Panc1 (cell line): ENCODE results near the gene FRMD4A. TPM values are rescaled to one million over a fixed set of nuclear protein-coding genes. Genes with fewer than 3 reads are reported as not detected.

ENCODE experiments used
- ATAC-seq: fragments of 200-7000 bp; cut with Tn5 transposase; 2 replicates; pipeline ENCODE4 v1.9.1; 2020; ENCODE audit warnings: mild to moderate bottlenecking, moderate library complexity
- BruUV-seq: library from RNA; stranded (reverse); fragments of 400-500 nt; replicated peaks from 2 replicates; lab custom pipeline; 2021; lab: Mats Ljungman, UMichigan
- CTCF ChIA-PET: fragments of 300-600 bp; sonication (Branson Sonifier 250); formaldehyde crosslinking; loops from one replicate; lab custom pipeline; 2022; ENCODE audit warnings: antibody characterized with exemption; lab: Charles Lee
- POLR2A ChIA-PET: fragments of 300-600 bp; sonication (Branson Sonifier 250); formaldehyde crosslinking; loops from one replicate; lab custom pipeline; 2022; ENCODE audit warnings: antibody characterized with exemption; lab: Charles Lee
- DNase-seq: peaks from one replicate; pipeline ENCODE4 v3.0.0-alpha.2; 2010; ENCODE audit warnings: low read depth, low spot score
- H3K27ac ChIP-seq: 2 replicates; pipeline ENCODE4 v1.5.1; 2011; ENCODE audit warnings: mild to moderate bottlenecking, low read length, inconsistent platforms
- H3K27me3 ChIP-seq: fragments of 200-500 bp; sonication (Bioruptor generic); 2 replicates; pipeline ENCODE4 v1.6.0; 2014; ENCODE audit warnings: low read length, inconsistent platforms; ENCODE audit not compliant: control insufficient read depth, insufficient read depth
- H3K36me3 ChIP-seq: fragments of 200-500 bp; sonication (Bioruptor generic); 2 replicates; pipeline ENCODE4 v1.5.1; 2014; ENCODE audit warnings: inconsistent platforms, mild to moderate bottlenecking, low read length, moderate library complexity; ENCODE audit not compliant: control insufficient read depth, insufficient read depth
- H3K4me1 ChIP-seq: 2 replicates; pipeline ENCODE4 v1.5.1; 2011; ENCODE audit warnings: inconsistent platforms, mild to moderate bottlenecking, low read length, moderate library complexity; ENCODE audit not compliant: control insufficient read depth, insufficient read depth
- H3K4me3 ChIP-seq, 2 experiments: 2 replicates each; pipeline ENCODE4 v1.5.1; 2011 to 2012; ENCODE audit warnings: low read depth in 2 of 2, low read length in 2 of 2, mild to moderate bottlenecking in 2 of 2, inconsistent platforms in 1 of 2, moderate library complexity in 1 of 2
- H3K9me3 ChIP-seq: fragments of 200-500 bp; sonication (Bioruptor generic); 2 replicates; pipeline ENCODE4 v1.5.1; 2014; ENCODE audit warnings: low read depth, mild to moderate bottlenecking, inconsistent platforms, low read length, moderate library complexity; ENCODE audit not compliant: control insufficient read depth, insufficient read depth
- POLR2AphosphoS5 ChIP-seq: IDR thresholded peaks from 2 replicates; pipeline ENCODE4 v1.6.1; 2012; ENCODE audit warnings: mild to moderate bottlenecking, low read depth, low read length, moderate library complexity
- SIN3A ChIP-seq: IDR thresholded peaks from 2 replicates; pipeline ENCODE4 v1.6.1; 2012; ENCODE audit warnings: low read depth, mild to moderate bottlenecking, low read length, moderate library complexity, borderline replicate concordance; ENCODE audit not compliant: insufficient read depth
- TCF7L2 ChIP-seq: IDR thresholded peaks from 2 replicates; pipeline ENCODE4 v1.6.1; 2011; ENCODE audit warnings: mild to moderate bottlenecking, low read depth, low read length, inconsistent platforms
- in situ Hi-C: cut with HindIII; loops from 2 replicates; pipeline ENCODE4 v1.10.0; 2016; ENCODE audit warnings: low sequenced_read_pairs, low pct_unique_long_range_greater_than_20kb
- intact Hi-C: fragments of 100-400 bp; cut with micrococcal nuclease; formaldehyde crosslinking; loops from one replicate; pipeline ENCODE4 v1.10.0; 2022; ENCODE audit not compliant: unreplicated experiment
- total RNA-seq: library from RNA; stranded (reverse); gene quantifications from one replicate; pipeline ENCODE4 v1.2.1, GENCODE V29; 2021; ENCODE audit not compliant: unreplicated experiment
- TF ChIP-seq, protein P1 (sequence below), 2 experiments: IDR thresholded peaks; 2 replicates each; pipeline ENCODE4 v1.6.1; 2011 to 2012; ENCODE audit warnings: low read depth in 2 of 2, control low read depth in 1 of 2, low read length in 1 of 2, mild to moderate bottlenecking in 1 of 2, moderate library complexity in 1 of 2; ENCODE audit not compliant: insufficient read depth in 1 of 2
- TF ChIP-seq, protein P2 (sequence below): fragments of 450-650 bp; IDR thresholded peaks from 2 replicates; pipeline ENCODE4 v1.5.1; 2017; ENCODE audit warnings: mild to moderate bottlenecking

Gene FRMD4A
- total RNA-seq, 1 experiment from 2014 or later = 7.1 TPM

DNA sequence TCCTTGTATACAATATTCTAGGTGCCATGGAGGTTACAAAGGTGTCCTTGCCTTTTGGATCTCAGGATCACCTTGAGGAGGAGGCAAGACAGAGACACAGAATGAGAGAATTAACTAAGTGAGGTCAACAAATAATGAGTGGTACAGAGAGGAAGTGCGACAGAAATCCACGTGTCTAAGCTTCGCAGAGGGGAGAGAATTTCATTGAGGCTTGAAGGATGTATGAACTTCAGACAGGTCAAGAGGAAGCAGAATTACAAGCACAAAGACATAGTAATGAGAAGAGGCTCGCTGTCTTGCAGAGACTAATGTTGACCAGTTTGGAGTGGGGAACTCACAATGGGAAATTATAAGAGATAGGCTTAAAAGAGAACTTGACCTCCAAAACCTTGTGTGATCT, 308.7 kb downstream of the FRMD4A start:
- ChIA-PET POLR2A (no interaction called here), CTCF (no interaction called here)

DNA sequence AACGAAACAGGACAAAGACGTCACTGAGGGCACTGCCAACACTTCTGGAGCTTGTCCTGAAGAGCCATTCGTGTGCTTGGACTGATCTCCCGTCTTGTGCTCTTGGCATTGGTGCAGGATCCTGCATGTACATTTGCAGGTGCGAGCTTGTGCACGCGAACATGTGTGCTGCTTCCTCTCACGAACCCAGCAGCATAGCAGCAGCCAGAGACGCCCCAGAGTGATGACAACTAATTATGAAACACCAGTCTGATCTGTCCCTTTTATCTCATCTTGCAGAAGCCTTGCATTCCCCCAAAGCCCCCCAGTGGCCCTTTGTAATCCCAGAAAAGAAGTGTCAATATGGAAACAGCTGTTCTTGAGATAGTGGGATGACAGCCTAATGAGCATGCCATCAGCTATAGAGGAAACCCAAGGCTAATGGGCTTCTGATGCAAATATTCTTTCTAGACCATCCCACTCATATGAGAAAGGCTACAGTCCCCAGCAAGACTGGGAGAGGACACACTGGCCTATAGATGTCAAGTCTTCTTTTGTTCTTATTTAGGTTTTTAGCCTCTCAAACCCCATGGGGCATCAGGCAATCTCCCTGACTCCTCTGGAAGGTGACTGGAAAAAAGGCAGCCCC, 310.6 kb downstream of the FRMD4A start:
- CTCF ChIA-PET = no interaction called here

More for the DNA sequence above, 308.7 kb downstream of the FRMD4A start:
- H3K9me3 ChIP-seq = no peaks in the 10 kb centered on the region
- intact Hi-C loops = no loop called here
- TF ChIP-seq POLR2AphosphoS5 = no peak
- TF ChIP-seq, protein P1, sequence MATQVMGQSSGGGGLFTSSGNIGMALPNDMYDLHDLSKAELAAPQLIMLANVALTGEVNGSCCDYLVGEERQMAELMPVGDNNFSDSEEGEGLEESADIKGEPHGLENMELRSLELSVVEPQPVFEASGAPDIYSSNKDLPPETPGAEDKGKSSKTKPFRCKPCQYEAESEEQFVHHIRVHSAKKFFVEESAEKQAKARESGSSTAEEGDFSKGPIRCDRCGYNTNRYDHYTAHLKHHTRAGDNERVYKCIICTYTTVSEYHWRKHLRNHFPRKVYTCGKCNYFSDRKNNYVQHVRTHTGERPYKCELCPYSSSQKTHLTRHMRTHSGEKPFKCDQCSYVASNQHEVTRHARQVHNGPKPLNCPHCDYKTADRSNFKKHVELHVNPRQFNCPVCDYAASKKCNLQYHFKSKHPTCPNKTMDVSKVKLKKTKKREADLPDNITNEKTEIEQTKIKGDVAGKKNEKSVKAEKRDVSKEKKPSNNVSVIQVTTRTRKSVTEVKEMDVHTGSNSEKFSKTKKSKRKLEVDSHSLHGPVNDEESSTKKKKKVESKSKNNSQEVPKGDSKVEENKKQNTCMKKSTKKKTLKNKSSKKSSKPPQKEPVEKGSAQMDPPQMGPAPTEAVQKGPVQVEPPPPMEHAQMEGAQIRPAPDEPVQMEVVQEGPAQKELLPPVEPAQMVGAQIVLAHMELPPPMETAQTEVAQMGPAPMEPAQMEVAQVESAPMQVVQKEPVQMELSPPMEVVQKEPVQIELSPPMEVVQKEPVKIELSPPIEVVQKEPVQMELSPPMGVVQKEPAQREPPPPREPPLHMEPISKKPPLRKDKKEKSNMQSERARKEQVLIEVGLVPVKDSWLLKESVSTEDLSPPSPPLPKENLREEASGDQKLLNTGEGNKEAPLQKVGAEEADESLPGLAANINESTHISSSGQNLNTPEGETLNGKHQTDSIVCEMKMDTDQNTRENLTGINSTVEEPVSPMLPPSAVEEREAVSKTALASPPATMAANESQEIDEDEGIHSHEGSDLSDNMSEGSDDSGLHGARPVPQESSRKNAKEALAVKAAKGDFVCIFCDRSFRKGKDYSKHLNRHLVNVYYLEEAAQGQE (IDR thresholded peaks at IDR 0.05; ENCODE audit: insufficient read depth in 1 of 2, low read depth in 2 of 2, low read length in 1 of 2) = no peak
- TF ChIP-seq TCF7L2 = no peak
- TF ChIP-seq, protein P2, sequence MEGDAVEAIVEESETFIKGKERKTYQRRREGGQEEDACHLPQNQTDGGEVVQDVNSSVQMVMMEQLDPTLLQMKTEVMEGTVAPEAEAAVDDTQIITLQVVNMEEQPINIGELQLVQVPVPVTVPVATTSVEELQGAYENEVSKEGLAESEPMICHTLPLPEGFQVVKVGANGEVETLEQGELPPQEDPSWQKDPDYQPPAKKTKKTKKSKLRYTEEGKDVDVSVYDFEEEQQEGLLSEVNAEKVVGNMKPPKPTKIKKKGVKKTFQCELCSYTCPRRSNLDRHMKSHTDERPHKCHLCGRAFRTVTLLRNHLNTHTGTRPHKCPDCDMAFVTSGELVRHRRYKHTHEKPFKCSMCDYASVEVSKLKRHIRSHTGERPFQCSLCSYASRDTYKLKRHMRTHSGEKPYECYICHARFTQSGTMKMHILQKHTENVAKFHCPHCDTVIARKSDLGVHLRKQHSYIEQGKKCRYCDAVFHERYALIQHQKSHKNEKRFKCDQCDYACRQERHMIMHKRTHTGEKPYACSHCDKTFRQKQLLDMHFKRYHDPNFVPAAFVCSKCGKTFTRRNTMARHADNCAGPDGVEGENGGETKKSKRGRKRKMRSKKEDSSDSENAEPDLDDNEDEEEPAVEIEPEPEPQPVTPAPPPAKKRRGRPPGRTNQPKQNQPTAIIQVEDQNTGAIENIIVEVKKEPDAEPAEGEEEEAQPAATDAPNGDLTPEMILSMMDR = no peak
- TF ChIP-seq SIN3A = no peak
- DNase-seq (no peak), ATAC-seq (no peak)
- H3K36me3 ChIP-seq = no peaks in the 10 kb centered on the region
- BruUV-seq = no TSS peak
- H3K4me3 ChIP-seq = no peak overlapping the region
- in situ Hi-C loops = no loop called here
- no peaks in the 10 kb centered on the region for H3K4me1 ChIP-seq
- H3K27me3 ChIP-seq = no peaks in the 10 kb centered on the region
- no peak overlapping the region for H3K27ac ChIP-seq

More for the DNA sequence above, 310.6 kb downstream of the FRMD4A start:
- in situ Hi-C loops (no loop called here), intact Hi-C loops (no loop called here)
- TF ChIP-seq, protein P1 (IDR thresholded peaks at IDR 0.05; ENCODE audit: insufficient read depth in 1 of 2, low read depth in 2 of 2, low read length in 1 of 2) = no peak
- TF ChIP-seq TCF7L2 = no peak
- TF ChIP-seq POLR2AphosphoS5 = no peak
- TF ChIP-seq, protein P2 = no peak
- no peak for TF ChIP-seq SIN3A
- H3K4me3 ChIP-seq = no peak overlapping the region
- no peaks in the 10 kb centered on the region for H3K27me3 ChIP-seq
- no peak for ATAC-seq
- H3K4me1 ChIP-seq = no peaks in the 10 kb centered on the region
- no TSS peak for BruUV-seq
- no peaks in the 10 kb centered on the region for H3K36me3 ChIP-seq
- H3K27ac ChIP-seq = no peak overlapping the region
- no peak for DNase-seq
- POLR2A ChIA-PET = no interaction called here
- no peaks in the 10 kb centered on the region for H3K9me3 ChIP-seq
